Activated CD8-positive, alpha-beta memory T cell treated with anti-CD3 and anti-CD28 coated beads, Interleukin-2, amount 50 U/mL, for 24 hours (primary cell): ENCODE results near the gene TBX15.

Source experiments
- DNase-seq: peaks from one replicate; pipeline ENCODE4 v3.0.0-alpha.2; 2020; ENCODE audit errors: extremely low read depth

The TBX15 gene

DNA sequence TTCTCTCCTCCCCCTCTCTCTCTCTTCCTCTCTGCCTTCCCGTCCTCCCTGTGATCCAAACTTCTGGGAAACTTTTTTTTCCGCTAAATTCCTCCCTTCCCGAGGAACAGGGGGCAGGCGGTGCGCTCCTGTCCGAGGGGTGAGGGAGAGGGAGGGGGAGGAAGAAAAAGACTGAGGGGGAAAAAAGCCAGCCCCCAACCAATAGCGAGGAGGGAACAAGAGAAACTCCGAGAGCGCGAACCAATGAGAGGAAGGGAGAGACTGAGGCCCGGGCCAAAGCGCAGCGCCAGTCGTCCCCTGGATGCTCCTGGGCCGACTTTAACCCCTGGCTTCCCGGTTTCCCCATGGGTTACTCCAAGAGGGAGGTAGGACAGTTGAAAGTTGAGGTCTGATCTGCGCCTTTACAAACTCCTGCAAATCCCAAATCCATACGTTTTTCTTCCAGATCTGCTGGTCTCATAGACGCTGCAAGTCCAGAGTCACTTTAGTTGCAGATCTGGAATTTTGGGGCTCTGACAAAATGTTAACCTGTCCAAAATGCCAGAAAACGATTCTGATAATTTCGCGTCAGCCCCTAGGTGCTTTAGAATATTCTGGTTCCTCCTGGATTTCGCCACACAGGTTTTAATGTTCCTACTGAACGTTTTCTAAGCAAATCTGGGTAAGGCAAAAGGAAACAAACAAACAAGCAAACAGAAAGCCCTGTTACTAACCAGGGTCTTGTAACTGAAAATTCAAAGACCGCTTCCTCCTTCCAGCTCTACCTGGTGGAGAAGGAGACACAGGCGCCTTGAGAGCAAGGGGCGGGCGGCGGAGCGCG, at the start of gene TBX15:
TBX15 (minus strand) TSS at position 158 of the 820 bp plus-strand sequence. CDS start 548 bp downstream, outside the sequence.
- DNase-seq = no peak

- DNase-seq = no peak
These were observed 46.2 kb upstream of the TBX15 start for GRCh38 chr1:119034359-119034758.

DNA sequence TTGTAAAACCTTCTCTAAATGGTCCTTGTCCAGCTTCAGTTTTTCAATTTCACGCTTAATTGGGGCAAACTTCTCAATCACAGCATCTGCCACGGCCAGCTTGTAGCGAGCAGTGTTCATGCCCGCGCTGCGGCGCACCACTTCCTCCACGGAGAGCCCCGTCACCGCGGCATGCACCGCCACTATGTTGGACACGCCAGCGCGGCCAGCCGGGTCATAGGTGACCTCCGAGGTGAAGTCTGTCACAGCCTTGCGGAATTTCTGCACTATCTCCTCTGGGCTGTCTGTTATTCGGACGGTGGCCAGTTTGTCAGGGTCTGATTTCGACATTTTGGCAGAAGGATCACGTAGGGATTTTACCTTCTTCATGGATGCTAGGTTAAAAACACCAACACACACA, 44.8 kb upstream of the TBX15 start:
- DNase-seq = no peak

DNA sequence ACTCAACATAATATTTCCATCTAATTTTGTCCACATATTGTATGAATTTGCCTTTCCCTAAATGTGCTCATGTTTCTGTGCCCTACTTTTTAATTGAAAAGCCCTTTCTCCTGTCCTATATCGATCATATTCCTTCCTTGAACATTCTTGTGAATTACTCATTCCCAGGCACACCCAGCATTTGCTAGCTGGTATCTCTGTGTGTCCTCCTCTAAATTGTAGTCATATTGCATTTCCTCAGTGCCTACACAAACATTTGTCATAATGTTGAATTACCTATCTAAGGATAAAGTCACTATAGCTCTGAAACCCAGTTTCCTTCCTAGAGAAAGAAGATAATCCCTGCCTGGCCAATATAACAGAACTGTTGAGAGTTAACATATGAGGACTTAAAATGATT, 39.6 kb upstream of the TBX15 start:
- DNase-seq = no peak

DNA sequence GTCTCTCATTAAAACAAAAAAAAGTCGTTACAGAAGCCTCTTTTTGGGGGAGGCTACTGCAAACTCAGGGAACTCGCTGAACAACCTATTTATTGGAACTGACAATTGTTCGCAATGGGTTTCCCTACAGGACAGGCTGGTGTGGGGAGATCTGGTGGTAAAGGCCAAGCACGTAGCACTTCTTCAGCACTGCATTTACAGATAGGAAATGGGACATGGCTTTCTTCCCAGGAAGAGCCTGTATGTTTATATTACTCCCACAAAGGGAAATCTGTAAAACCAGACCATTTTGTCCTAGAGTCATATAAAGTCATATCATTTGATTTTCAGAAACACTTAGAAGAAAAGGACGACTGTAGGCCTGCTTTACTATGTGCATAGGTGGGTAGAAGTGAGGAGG, 38.8 kb upstream of the TBX15 start:
- no peak for DNase-seq

DNA sequence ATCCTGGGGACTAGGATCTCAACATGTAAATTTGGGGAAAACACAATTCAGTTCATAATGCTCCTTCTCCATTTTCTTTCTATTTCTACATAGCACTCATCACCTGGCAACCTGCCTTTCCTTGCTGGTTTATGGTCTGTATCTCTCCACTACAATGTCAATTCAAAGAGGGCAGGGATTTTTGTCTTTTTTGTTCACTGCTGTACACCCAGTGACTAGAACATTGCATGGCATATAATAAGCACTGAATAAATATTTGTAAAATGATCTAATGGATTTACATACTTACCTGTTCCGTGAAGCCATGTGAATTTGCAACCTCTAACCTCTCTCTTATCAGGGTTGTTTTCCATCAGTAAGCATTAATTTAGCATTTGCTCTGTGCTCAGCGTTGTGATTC, 27.4 kb upstream of the TBX15 start:
- no peak for DNase-seq

DNA sequence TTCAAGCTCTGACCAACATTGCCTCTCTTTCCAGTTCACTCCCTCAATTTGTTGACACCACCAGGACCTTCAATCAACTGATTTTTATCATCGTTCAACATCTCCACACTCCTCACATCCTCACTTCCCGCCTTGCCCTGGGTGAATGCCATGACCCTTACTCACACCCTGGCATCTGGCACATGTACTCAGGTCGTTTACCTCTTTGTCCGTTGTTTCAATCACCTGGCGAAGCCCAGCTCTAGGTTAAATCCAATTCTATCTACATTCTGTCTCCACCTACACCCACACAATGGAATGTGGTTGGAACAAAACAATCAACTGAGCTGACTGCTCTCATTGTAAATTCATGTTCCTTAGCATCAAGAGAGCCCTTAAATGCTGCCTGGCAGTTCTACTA, 24.2 kb upstream of the TBX15 start:
- DNase-seq = no peak

GRCh38 chr1:119011706-119012105, 23.6 kb upstream of the TBX15 start:
- no peak for DNase-seq

GRCh38 chr1:119011116-119011515, 23.0 kb upstream of the TBX15 start:
- DNase-seq = no peak

DNA sequence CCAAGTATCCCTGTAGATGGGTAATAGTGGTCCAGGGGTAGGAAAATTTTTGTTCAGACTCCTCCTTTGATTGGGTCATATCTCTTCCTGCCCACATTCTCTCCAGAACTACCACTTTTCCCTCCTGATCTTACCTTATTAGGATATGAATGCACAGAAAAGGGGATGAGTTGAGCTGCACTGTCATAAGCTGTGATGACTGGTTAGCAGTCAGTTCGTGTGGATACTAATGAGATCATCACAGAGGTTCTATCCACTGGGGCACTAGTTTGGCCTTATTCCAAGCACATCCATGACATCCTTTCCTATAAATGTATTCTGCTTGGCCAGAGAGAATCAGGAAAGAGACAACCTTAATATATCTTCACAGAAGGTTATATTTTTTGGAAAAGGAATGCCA, 22.1 kb upstream of the TBX15 start:
- no peak for DNase-seq

GRCh38 chr1:119009312-119009655, 21.1 kb upstream of the TBX15 start:
- DNase-seq = no peak

GRCh38 chr1:119008483-119009311, 20.6 kb upstream of the TBX15 start:
- DNase-seq = no peak

GRCh38 chr1:119007670-119008482, 19.7 kb upstream of the TBX15 start:
- DNase-seq = no peak

- no peak for DNase-seq
These were observed 19.2 kb upstream of the TBX15 start for GRCh38 chr1:119007339-119007669.

- DNase-seq = no peak
These were observed 18.5 kb upstream of the TBX15 start for GRCh38 chr1:119006406-119007279.

- DNase-seq = no peak
These were observed 17.7 kb upstream of the TBX15 start for GRCh38 chr1:119005724-119006405.

GRCh38 chr1:119004781-119005180, 16.6 kb upstream of the TBX15 start:
- DNase-seq = no peak

GRCh38 chr1:119004129-119004527, 16.0 kb upstream of the TBX15 start:
- no peak for DNase-seq

- DNase-seq = no peak
These were observed 15.4 kb upstream of the TBX15 start for GRCh38 chr1:119003413-119004128.

DNA sequence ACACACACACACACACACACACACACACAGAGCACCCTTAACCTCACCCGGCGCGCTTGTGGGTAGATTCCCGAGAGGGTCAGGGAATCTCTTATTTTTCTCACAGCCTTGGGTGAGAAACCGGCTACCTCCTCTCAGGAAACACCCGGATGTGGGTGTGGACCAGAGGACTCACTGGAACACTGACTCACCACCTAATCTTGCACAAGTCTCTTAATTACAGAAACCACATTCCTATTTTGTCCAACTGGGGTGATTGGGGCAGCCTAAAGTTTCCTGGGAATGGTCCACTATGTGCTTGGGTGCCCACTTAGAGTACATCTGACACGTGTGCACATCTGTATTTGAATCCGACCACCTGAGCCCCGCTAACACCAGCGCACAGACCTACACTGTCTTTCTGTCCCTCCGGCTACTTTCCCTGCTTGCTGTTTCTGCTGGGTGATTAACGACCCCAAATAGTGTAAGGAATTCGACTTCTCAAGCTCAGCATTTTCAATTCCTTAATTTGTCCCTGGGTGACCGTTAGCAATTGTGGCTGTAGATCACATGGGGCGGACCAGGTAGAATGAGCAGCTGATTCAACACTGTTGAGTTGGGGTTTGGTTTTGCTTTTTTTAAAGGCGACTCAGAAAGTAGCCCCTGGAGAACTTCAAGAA, 14.0 kb upstream of the TBX15 start:
- no peak for DNase-seq
